SK-N-SH treated with all-trans-retinoic acid at 6 μM for 48 hours (cell line): ENCODE data around the gene PRRT2.

ENCODE experiments used
- ATAC-seq: fragments of 200-7000 bp; cut with Tn5 transposase; 3 replicates; pipeline ENCODE4 v1.9.1; 2020; ENCODE audit warnings: mild to moderate bottlenecking, moderate library complexity
- ARNTL ChIP-seq: fragments of 450-650 bp; formaldehyde crosslinking; IDR thresholded peaks from 2 replicates; pipeline ENCODE4 v1.5.0; 2020; ENCODE audit warnings: low read depth, mild to moderate bottlenecking, moderate library complexity, borderline replicate concordance
- BACH2 ChIP-seq: fragments of 250-450 bp; sonication (Bioruptor Pico); IDR thresholded peaks from 2 replicates; pipeline ENCODE4 v1.9.0; 2021; ENCODE audit warnings: mild to moderate bottlenecking, borderline replicate concordance
- CSDC2 ChIP-seq: fragments of 250-450 bp; sonication (Bioruptor Pico); IDR thresholded peaks from 2 replicates; pipeline ENCODE4 v1.5.0; 2020; ENCODE audit warnings: mild to moderate bottlenecking, moderate library complexity
- CSRNP3 ChIP-seq: fragments of 250-450 bp; sonication (Bioruptor Pico); IDR thresholded peaks from 2 replicates; pipeline ENCODE4 v1.5.1; 2021; ENCODE audit warnings: mild to moderate bottlenecking, moderate library complexity
- ESRRG ChIP-seq: fragments of 250-450 bp; sonication (Bioruptor Pico); IDR thresholded peaks from 2 replicates; pipeline ENCODE4 v1.6.1; 2021; ENCODE audit warnings: mild to moderate bottlenecking
- GLIS3 ChIP-seq: fragments of 250-450 bp; sonication (Bioruptor Pico); IDR thresholded peaks from 2 replicates; pipeline ENCODE4 v1.5.0; 2020; ENCODE audit warnings: mild to moderate bottlenecking, moderate library complexity
- ISL1 ChIP-seq: fragments of 250-450 bp; sonication (Bioruptor Pico); IDR thresholded peaks from 2 replicates; pipeline ENCODE4 v2.1.2; 2022; ENCODE audit warnings: mild to moderate bottlenecking, moderate library complexity
- OSR1 ChIP-seq: fragments of 250-450 bp; sonication (Bioruptor Pico); IDR thresholded peaks from 2 replicates; pipeline ENCODE4 v1.8.0; 2022; ENCODE audit warnings: moderate library complexity, mild to moderate bottlenecking, inconsistent platforms
- PATZ1 ChIP-seq: fragments of 250-450 bp; sonication (Bioruptor Pico); IDR thresholded peaks from 2 replicates; pipeline ENCODE4 v1.8.0; 2020; ENCODE audit warnings: mild to moderate bottlenecking, moderate library complexity, borderline replicate concordance
- POU6F1 ChIP-seq: fragments of 250-450 bp; sonication (Bioruptor Pico); IDR thresholded peaks from 2 replicates; pipeline ENCODE4 v1.8.0; 2021; ENCODE audit warnings: low read depth, mild to moderate bottlenecking, moderate library complexity, borderline replicate concordance
- PPARA ChIP-seq: fragments of 250-450 bp; sonication (Bioruptor Pico); IDR thresholded peaks from 2 replicates; pipeline ENCODE4 v1.5.0; 2020; ENCODE audit warnings: mild to moderate bottlenecking, borderline replicate concordance
- RARB ChIP-seq: fragments of 250-450 bp; sonication (Bioruptor Pico); IDR thresholded peaks from 2 replicates; pipeline ENCODE4 v1.8.0; 2021; ENCODE audit warnings: mild to moderate bottlenecking, moderate library complexity
- TOX ChIP-seq: fragments of 250-450 bp; sonication (Bioruptor Pico); IDR thresholded peaks from 2 replicates; pipeline ENCODE4 v1.8.0; 2021; ENCODE audit warnings: mild to moderate bottlenecking, moderate library complexity, borderline replicate concordance
- TSHZ2 ChIP-seq: fragments of 250-450 bp; sonication (Bioruptor Pico); IDR thresholded peaks from 2 replicates; pipeline ENCODE4 v1.5.0; 2020; ENCODE audit warnings: mild to moderate bottlenecking, moderate library complexity
- ZC3H10 ChIP-seq: fragments of 250-450 bp; sonication (Bioruptor Pico); IDR thresholded peaks from 2 replicates; pipeline ENCODE4 v1.5.1; 2021; ENCODE audit warnings: mild to moderate bottlenecking, moderate library complexity
- ZFP3 ChIP-seq: fragments of 250-450 bp; sonication (Bioruptor Pico); IDR thresholded peaks from 2 replicates; pipeline ENCODE4 v1.5.0; 2020; ENCODE audit warnings: mild to moderate bottlenecking, moderate library complexity
- ZFP30 ChIP-seq: fragments of 450-650 bp; formaldehyde crosslinking; IDR thresholded peaks from 2 replicates; pipeline ENCODE4 v1.5.0; 2022; ENCODE audit warnings: mild to moderate bottlenecking, moderate library complexity
- ZNF565 ChIP-seq: fragments of 450-650 bp; formaldehyde crosslinking; conservative IDR thresholded peaks from 2 replicates; pipeline ENCODE4 v1.5.0; 2020; ENCODE audit warnings: low read depth, mild to moderate bottlenecking, moderate library complexity
- ZNF70 ChIP-seq: fragments of 450-650 bp; formaldehyde crosslinking; IDR thresholded peaks from 2 replicates; pipeline ENCODE4 v1.5.0; 2020; ENCODE audit warnings: mild to moderate bottlenecking, moderate library complexity
- ZNF8 ChIP-seq: fragments of 450-650 bp; formaldehyde crosslinking; IDR thresholded peaks from 2 replicates; pipeline ENCODE4 v1.5.0; 2020; ENCODE audit warnings: mild to moderate bottlenecking, moderate library complexity

Gene PRRT2

GRCh38 chr16:29858149-29858849 is 46.3 kb downstream of the PRRT2 start:
- TF ChIP-seq PPARA (CRISPR knock-in tag): no peak
- no peak for TF ChIP-seq TSHZ2 (CRISPR knock-in tag)
- no peak for TF ChIP-seq CSDC2 (CRISPR knock-in tag)
- no peak for TF ChIP-seq OSR1 (CRISPR knock-in tag)
- no peak for TF ChIP-seq ZNF565 (CRISPR knock-in tag)
- ATAC-seq: no peak

GRCh38 chr16:29858974-29859373 is 47.0 kb downstream of the PRRT2 start:
- TF ChIP-seq ZNF8 (CRISPR knock-in tag) (no peak), OSR1 (CRISPR knock-in tag) (no peak), PPARA (CRISPR knock-in tag) (no peak), ZNF70 (no peak), ISL1 (CRISPR knock-in tag) (no peak), PATZ1 (no peak), RARB (no peak), ZFP30 (CRISPR knock-in tag) (no peak), ZFP3 (no peak), ESRRG (no peak), TOX (CRISPR knock-in tag) (no peak)
- ATAC-seq: no peak

GRCh38 chr16:29860218-29860617 is 48.2 kb downstream of the PRRT2 start:
- TF ChIP-seq ISL1 (CRISPR knock-in tag) (no peak), ZNF565 (CRISPR knock-in tag) (no peak), PPARA (CRISPR knock-in tag) (no peak), ZNF70 (no peak), GLIS3 (no peak), TOX (CRISPR knock-in tag) (no peak), CSDC2 (CRISPR knock-in tag) (no peak), ZNF8 (CRISPR knock-in tag) (no peak), POU6F1 (CRISPR knock-in tag) (no peak), ESRRG (no peak), CSRNP3 (CRISPR knock-in tag) (no peak), OSR1 (CRISPR knock-in tag) (no peak), ARNTL (CRISPR knock-in tag) (no peak), TSHZ2 (CRISPR knock-in tag) (no peak), ZC3H10 (no peak), ZFP3 (no peak), BACH2 (no peak)
- no peak for ATAC-seq
